NCI-H2107 (cell line): ENCODE data around the gene LRRC32.

Experiments used
- DNase-seq: peaks from one replicate; lab custom pipeline; 2025; lab: John Stamatoyannopoulos, UW

The LRRC32 gene

DNA sequence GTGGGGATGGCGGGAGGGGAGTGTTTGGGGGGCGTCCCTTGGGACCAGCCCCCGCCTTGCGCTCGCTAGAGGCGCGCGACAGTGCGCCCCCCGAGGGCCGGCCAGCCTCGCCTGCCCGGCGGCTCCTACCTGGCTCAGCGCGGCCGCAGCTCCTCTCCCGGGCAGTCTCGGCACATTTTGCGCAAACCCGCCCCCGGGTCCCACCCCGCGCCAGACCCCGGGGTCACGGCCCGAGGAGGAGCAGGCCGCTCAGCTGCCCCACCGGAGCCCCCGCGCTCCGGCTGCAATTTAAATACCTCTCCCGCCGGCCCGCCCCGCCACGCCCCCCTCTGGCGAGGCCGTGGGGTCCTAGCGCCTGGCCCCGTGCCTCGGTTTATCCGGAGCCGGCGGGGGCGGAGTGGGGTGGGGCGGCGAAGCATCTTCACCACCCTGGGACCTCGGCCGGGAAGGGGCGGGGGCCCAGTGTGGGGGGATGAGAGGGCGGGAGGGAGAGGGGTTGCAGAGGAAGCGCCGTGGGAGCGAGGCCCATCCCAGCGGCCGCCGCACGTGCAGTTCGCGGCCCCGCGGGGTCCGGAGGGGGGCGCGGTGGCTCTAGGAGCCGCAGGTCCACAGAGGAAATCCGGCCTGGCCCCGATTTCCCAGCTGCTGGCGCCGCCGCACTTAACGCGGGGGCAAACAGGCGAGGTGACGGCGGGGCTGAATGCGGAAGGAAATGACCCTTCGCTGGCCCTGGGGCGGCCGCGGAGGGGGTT, at the start of gene LRRC32:
TSS of gene LRRC32 (minus strand) at position 263 of the 752 bp plus-strand sequence. CDS start 4,793 bp downstream, outside the sequence.
- no peak for DNase-seq

DNA sequence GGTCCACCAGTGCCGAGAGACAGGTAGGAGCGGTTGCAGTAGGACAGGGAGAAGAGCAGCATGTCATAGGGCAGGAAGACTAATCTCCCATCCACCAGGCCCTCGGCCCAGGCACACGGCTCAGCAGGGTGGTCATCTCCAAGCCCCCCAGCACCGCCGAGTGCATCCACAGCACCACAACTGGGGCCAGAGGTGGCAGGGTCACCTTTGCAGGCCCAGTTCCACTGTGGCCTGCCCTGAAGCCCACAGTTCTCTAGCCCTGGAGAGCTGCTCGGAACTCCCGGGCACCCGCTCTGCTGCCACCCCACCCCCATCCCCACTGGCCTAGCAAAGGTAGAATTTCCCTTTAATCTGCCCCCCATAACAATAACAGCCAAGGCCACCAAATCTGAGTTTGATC, 49.1 kb upstream of the LRRC32 start:
- DNase-seq = no peak

GRCh38 chr11:76719281-76719680, 48.7 kb upstream of the LRRC32 start:
- DNase-seq = no peak

DNA sequence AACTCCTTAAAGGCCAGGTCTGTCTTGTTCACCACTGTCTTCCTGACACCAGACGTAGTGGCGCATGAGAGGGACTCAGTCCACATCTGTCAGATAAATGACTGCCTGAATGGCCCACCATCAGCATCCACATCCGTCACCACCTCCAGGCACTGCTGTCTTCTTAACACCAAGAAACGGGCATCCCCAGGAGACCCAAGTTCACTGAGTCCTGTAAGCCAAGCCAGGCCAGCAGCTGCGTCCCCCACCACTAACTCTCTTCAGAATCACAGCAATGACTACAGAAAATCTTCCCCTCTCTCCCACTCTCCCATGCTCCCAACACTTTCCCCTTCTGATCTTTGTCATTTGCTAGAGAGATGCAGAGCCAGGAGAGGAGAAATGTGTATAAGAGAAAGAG, 47.3 kb upstream of the LRRC32 start:
- no peak for DNase-seq

- DNase-seq = no peak
These were observed 46.8 kb upstream of the LRRC32 start for GRCh38 chr11:76717369-76717768.

DNA sequence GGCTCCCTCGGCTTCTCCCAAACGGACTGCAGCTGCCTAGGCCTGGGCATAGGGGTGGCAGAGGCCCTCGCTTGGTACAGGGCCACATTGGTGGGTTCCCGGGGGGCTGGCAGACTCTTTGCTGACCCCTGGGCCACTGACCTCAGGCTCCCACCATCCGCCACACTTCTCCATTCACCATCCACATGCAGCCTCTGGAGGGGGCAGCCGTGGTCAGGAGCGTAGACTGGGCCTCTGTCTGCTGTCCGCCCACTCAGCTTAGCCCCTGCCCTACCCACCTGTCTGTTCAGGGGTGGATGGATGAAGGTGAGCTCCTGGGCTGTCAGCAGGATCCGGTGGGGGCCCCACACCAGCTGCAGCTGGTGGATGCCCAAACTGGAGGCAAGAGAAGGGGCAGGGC, 45.7 kb upstream of the LRRC32 start:
- DNase-seq = no peak

- DNase-seq = no peak
These were observed 43.9 kb upstream of the LRRC32 start for GRCh38 chr11:76714493-76714892.

- DNase-seq = no peak
These were observed 43.0 kb upstream of the LRRC32 start for GRCh38 chr11:76713499-76713898.

GRCh38 chr11:76712125-76712524, 41.6 kb upstream of the LRRC32 start:
- DNase-seq = no peak

DNA sequence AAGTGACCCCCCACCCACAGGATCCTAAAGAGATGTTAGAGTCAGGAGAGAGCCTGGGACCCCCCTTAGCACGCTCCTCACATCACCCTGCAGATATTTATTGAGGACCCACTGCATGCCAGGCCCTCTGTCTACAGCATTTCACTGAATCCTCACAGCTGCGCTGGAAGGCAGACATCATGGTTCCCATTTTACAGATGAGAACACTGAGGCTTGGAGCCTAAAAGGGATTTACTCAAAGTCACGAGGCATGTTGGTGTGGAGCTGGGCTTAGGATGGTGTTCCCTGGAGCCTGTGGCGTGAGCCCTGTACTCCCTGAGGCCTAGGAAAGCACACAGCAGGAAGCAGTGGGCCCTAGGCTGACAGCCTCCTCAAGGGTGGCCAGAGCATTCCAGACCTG, 39.2 kb upstream of the LRRC32 start:
- DNase-seq = no peak

- DNase-seq = no peak
These were observed 38.6 kb upstream of the LRRC32 start for GRCh38 chr11:76708972-76709660.

- DNase-seq = no peak
These were observed 36.8 kb upstream of the LRRC32 start for GRCh38 chr11:76707293-76707825.

DNA sequence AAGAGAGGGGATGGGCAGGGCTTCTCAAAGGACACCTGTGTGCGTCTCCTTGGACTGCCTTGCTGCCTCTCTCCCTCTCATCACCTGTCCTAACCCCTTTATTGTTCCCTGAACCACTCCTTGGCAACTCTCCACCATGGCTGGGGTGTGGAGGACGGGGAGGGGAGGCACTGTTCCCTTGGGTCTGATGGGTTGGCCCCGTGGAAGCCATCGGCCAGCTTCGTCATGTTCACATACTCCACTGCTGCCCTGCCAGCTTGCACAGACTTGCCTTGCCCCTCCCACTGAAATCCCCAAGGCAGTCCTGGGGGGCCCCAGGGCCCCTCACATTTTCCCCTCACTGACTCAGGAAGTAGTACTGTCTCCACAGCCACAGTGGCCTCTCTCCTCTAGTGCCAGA, 36.1 kb upstream of the LRRC32 start:
- no peak for DNase-seq

- DNase-seq = no peak
These were observed 35.3 kb upstream of the LRRC32 start for GRCh38 chr11:76705826-76706225.

DNA sequence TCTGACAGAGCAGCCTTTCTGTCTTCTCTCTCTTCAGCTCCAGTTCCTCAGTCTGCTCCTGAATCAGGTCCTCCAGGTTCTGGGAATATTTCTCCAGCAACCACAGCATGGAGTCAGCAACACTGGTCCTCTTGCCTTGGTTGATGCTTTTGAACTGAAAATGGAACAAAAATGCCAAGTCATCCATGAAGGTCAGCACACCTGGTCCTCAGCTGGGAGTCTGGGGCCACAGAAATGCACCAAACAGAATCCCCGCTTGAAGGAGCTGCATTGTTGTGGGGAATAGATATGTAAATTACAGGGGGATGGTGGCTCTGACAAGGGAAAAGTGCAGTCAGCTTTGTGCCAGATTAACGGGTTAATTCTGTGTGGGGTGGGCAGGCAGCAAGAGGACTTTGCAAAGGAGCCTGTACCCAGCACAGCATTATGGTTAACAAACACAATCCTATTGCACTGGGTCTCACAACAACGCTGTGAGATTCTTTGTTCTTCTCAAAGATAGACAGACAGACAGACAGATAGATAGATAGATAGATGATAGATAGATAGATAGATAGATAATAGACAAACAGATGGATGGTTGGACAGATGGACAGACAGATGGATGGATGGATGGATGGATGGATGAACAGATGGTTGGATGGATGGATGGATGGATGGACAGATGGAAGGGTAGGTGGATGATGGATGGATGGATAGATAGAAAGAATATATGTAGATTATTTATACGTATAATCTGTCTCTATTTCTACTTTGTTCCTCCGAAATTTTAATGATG, 33.8 kb upstream of the LRRC32 start:
- DNase-seq = no peak

DNA sequence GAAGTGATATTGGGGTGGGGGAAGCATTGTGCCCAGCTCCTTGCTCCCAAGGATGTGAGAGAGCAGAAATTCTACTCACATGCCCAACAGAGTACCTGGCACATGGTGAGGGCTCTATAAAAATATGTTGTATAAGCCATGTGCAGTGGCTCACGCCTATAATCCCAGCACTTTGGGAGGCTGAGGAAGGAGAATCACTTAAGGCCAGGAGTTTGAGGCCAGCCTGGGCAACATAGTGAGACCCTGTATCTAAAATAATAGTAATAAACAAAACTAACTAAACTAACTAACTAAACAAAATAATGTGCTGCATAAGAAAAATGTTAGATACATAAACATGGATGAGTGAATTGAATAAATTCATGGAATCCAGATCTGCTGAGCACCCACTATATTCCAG, 33.2 kb upstream of the LRRC32 start:
- DNase-seq = no peak

DNA sequence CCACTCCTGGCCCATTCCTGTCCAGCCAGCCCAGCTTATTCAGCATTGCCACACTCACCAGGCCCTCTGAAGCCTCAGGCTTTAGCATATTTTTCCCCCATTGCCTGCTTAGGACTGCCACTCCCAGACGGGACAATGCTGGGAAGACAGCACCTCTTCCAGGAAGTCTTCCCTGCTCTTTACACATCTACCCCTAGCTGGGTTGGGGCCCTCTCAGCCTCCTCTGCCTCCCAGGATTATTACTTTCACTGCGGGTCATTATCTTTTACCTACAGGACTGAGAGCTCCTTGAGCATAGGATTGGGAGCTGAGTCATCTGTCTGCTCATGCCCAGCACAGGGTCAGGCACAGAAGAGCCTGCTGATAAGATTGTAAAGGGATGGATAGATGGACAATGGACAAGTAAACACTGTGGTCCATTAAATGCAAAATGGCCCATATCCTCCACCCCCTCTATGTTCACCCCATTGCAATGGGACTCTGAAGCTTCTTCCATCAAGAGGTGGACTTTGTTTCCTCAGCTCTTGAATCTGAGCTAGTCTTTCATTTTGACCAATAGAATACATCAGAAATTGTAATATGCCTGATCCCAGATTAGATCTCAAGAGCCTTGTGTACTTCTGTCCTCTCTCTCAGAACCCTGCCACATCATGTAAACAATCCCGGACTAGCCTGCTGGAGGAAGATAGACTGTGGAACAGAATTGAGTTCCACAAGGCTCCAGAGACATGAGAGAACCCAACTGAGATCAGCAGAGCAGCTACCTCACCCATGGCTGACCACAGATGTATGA, 32.0 kb upstream of the LRRC32 start:
- no peak for DNase-seq

DNA sequence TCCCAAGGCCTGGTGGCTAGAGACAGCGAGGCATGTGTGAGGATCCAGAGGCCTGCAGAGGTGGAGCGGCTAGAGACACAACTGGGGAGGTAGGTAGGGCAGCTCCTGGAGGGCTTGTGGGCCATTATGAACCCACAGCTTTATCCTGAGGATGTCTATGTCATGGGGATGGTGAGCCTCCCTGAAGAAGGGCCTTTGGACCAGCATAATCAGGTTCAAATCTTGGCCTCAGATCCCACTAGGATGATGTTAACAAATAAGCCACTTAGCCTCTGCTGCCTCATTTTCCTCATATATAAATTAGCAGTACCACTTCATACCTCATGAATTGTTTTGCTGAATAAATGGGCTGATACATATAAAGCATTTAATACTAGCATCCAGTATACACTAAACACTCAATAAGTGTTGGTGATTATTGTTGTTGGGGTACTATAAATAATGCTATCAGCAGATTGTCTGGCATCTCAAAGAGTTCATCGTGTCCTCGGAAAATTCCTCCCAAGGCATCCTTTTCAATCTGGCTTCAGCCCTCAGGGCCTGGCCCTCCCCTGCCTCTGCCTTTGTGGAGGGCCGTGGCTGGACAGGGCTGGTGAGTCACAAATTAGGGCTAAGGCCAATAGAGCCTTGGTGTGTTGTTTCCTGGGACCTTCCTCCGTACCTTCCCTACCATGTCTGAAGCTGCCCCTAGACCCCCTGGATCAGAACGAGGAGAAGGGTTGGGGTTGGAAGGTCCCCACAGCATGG, 30.9 kb upstream of the LRRC32 start:
- no peak for DNase-seq

DNA sequence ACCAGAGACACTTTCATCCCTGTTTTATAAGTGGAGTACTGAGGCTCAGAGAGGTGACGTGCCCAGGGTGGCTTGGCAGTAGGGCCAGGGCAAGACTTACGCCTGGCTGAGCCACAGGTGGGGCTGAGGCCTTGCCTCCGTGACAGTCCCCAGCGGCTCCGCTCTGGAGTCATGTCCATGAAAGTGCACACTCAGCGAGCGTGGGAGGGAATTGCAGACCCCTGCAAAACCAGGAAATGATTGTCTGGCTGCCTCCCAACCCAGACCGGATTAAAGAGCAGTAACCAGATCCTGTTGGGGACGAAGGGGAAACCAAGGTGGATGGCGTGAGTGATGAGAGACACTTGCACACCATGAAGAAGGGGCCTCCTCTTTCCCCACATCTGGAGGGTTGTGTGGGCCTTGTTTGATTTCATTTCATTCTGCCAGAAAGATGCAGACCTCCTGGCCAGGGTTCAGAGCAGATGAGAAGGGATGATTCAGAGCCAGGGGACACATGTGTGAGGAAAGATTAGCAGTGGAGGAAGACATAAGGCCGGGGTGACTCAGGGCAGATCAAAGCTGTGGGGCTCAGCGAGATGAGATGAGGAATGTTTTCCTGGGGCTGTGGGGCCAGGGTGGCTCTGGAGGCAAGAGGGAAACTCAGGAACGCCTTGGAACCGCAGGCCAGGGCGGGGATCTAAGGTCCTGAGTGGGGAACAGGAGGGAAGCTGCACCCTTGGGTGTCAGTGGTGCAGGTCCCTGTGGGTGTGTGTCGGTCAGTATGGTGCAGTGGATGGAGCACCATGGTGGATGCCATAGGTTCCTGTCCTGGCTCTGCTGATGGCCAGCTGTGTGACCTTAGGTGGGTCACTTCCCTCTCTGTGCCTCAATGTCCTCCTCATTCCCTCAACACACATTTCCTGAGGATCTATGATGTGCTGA, 29.9 kb upstream of the LRRC32 start:
- no peak for DNase-seq
